Liver (tissue), 9 donors: Measurements from ENCODE around the gene PAX7. TPM values are rescaled to one million over a fixed set of nuclear protein-coding genes. Genes with fewer than 3 reads are reported as not detected.

Experiments used
- DNase-seq: peaks from one replicate; pipeline ENCODE4 v3.0.0-alpha.2; 2017; ENCODE audit warnings: low spot score
- H3K27ac ChIP-seq, 2 donors: one replicate each; pipeline ENCODE4 v1.7.0; 2013; ENCODE audit warnings: inconsistent platforms in 2 of 2, low read length in 2 of 2, control low read depth in 1 of 2, low read depth in 1 of 2, mild to moderate bottlenecking in 1 of 2
- H3K27me3 ChIP-seq, 4 donors: one replicate each; pipeline versions ENCODE4 v1.6.1 to v1.7.0; 2013; ENCODE audit warnings: low read length in 3 of 4, inconsistent platforms in 1 of 4, mild to moderate bottlenecking in 1 of 4, moderate library complexity in 1 of 4; ENCODE audit not compliant: control insufficient read depth in 4 of 4, insufficient read depth in 4 of 4
- H3K36me3 ChIP-seq, 4 donors: one replicate each; pipeline versions ENCODE4 v1.6.1 to v1.7.0; 2013; ENCODE audit warnings: low read length in 3 of 4, mild to moderate bottlenecking in 3 of 4, low read depth in 1 of 4, moderate library complexity in 1 of 4; ENCODE audit not compliant: control insufficient read depth in 4 of 4, insufficient read depth in 3 of 4
- H3K4me1 ChIP-seq, 4 donors: one replicate each; pipeline versions ENCODE4 v1.6.1 to v1.7.0; 2013; ENCODE audit warnings: low read length in 3 of 4, mild to moderate bottlenecking in 3 of 4, moderate library complexity in 1 of 4; ENCODE audit not compliant: control insufficient read depth in 4 of 4, insufficient read depth in 4 of 4
- H3K4me3 ChIP-seq, 3 donors: one replicate each; pipeline versions ENCODE4 v1.6.1 to v1.7.0; 2013; ENCODE audit warnings: low read length in 3 of 3, control low read depth in 1 of 3, low read depth in 1 of 3, mild to moderate bottlenecking in 1 of 3
- H3K9ac ChIP-seq, 2 donors: one replicate each; pipeline ENCODE4 v1.7.0; 2013; ENCODE audit warnings: low read length in 2 of 2, mild to moderate bottlenecking in 2 of 2, moderate library complexity in 2 of 2, control low read depth in 1 of 2, low read depth in 1 of 2
- H3K9me3 ChIP-seq, 4 donors: one replicate each; pipeline versions ENCODE4 v1.6.1 to v1.7.0; 2013; ENCODE audit warnings: low read length in 3 of 4; ENCODE audit not compliant: control insufficient read depth in 4 of 4
- EGR1 ChIP-seq, 2 donors: IDR thresholded peaks; 2 replicates each; pipeline ENCODE4 v1.6.1; 2016 to 2018; ENCODE audit warnings: antibody characterized with exemption in 2 of 2, low read depth in 2 of 2
- FOXA1 ChIP-seq: IDR thresholded peaks from 2 replicates; pipeline ENCODE4 v1.6.1; 2016; ENCODE audit warnings: antibody characterized with exemption
- FOXA2 ChIP-seq: IDR thresholded peaks from 2 replicates; pipeline ENCODE4 v1.6.1; 2016; ENCODE audit warnings: antibody characterized with exemption
- GABPA ChIP-seq, 2 donors: IDR thresholded peaks in 1 of 2; conservative IDR thresholded peaks in 1 of 2; 2 replicates each; pipeline ENCODE4 v1.6.1; 2016; ENCODE audit warnings: antibody characterized with exemption in 2 of 2, mild to moderate bottlenecking in 1 of 2, moderate library complexity in 1 of 2
- HNF4A ChIP-seq, 2 donors: conservative IDR thresholded peaks; 2 replicates each; pipeline ENCODE4 v1.6.1; 2016; ENCODE audit warnings: antibody characterized with exemption in 2 of 2, mild to moderate bottlenecking in 2 of 2
- HNF4G ChIP-seq: IDR thresholded peaks from 2 replicates; pipeline ENCODE4 v1.6.1; 2016; ENCODE audit warnings: antibody characterized with exemption
- JUND ChIP-seq, 2 donors: IDR thresholded peaks; 2 replicates each; pipeline ENCODE4 v1.6.1; 2016; ENCODE audit warnings: antibody characterized with exemption in 2 of 2
- NR2F2 ChIP-seq: IDR thresholded peaks from 2 replicates; pipeline ENCODE4 v1.6.1; 2016; ENCODE audit warnings: antibody characterized with exemption
- RAD21 ChIP-seq, 2 donors: IDR thresholded peaks; 2 replicates each; pipeline ENCODE4 v1.6.1; 2016; ENCODE audit warnings: antibody characterized with exemption in 2 of 2, mild to moderate bottlenecking in 2 of 2
- RXRA ChIP-seq, 2 donors: IDR thresholded peaks; 2 replicates each; pipeline ENCODE4 v1.6.1; 2017 to 2018; ENCODE audit warnings: antibody characterized with exemption in 2 of 2, mild to moderate bottlenecking in 1 of 2
- SP1 ChIP-seq: IDR thresholded peaks from 2 replicates; pipeline ENCODE4 v1.6.1; 2018; ENCODE audit warnings: antibody characterized with exemption, mild to moderate bottlenecking
- TAF1 ChIP-seq: conservative IDR thresholded peaks from 2 replicates; pipeline ENCODE4 v1.6.1; 2016; ENCODE audit warnings: antibody characterized with exemption, mild to moderate bottlenecking
- YY1 ChIP-seq: IDR thresholded peaks from 2 replicates; pipeline ENCODE4 v1.6.1; 2016; ENCODE audit warnings: antibody characterized with exemption, mild to moderate bottlenecking
- WGBS: extraction: QIAGEN DNeasy Blood & Tissue Kit; methylation state at CpG from one replicate; pipeline ENCODE4 v1.1.7; 2013; 5-methylcytosine and 5-hydroxymethylcytosine counted together
- polyA plus RNA-seq, 2 donors: library from polyadenylated mRNA; stranded (reverse) in 1 of 2; unstranded in 1 of 2; fragments of 200-250 nt in 1 of 2; fragments of >200 nt in 1 of 2; fragmentation: Nextera tagmentation in 1 of 2; extraction: Ambion mirVana in 1 of 2; gene quantifications; one replicate each; pipeline versions ENCODE4 v1.2.1 to v1.2.3, GENCODE V29; 2013 to 2015
- total RNA-seq, 2 donors: library from RNA; depleted of rRNA; stranded (reverse); fragments of >200 nt; gene quantifications; one replicate each; pipeline ENCODE4 v1.2.3, GENCODE V29; 2014
- TF ChIP-seq, protein P1 (sequence below): IDR thresholded peaks from 2 replicates; pipeline ENCODE4 v1.6.1; 2016; ENCODE audit warnings: antibody characterized with exemption, mild to moderate bottlenecking
- TF ChIP-seq, protein P2 (sequence below): IDR thresholded peaks from 2 replicates; pipeline ENCODE4 v1.6.1; 2016; ENCODE audit warnings: antibody characterized with exemption
- TF ChIP-seq, protein P3 (sequence below): IDR thresholded peaks from 2 replicates; pipeline ENCODE4 v1.6.1; 2016; ENCODE audit warnings: antibody characterized with exemption
- TF ChIP-seq, protein P4 (sequence below): fragments of 150-350 bp; IDR thresholded peaks from 2 replicates; pipeline ENCODE4 v1.5.1; 2017; ENCODE audit warnings: improper control_type of control experiment, low read depth, low read length; ENCODE audit not compliant: missing input control
- donor health status: healthy.
- donor health status: healthy.
- donor health status: healthy.
- donor health status: healthy.
- donor health status: healthy.

Gene PAX7
- total and polyA plus RNA-seq, 4 donors: not detected

DNA sequence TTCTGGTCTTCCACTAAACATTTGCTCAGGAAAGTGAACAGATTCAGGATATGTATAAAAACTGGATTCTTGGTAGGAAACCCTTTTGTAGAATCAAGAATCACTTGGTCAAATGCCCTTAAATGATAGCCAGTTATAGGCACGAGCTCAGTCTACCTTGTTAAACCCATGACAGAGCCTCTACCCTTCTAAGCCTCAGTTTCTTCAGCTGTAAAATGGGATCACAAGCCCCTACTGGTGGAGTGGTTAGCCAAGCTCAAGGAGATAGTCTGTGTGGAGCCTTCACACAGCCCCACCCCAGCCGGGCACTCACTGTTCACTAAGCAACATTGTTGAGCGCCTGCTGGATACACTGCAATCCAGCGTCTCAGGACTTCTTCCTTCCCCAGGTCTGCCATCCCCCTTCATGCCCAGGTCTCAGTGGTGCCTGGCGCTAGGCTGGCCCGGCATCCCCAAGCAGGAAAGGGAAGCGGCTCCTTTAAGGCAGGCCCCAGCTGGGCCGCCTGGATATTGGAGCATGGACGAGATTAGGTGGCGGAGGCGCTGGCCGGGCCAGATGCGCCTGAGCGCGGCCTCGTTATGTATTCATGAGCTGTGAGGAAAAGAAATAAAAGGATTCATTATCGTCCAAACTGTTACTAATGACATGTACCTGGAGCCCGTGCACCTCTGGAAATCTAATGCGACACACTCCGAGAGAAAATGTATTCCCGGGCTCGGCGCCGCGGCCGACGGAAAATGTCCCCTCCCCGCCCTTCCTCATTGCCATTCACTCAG is 153.2 kb downstream of the PAX7 start (continued):
- TF ChIP-seq, protein P1, sequence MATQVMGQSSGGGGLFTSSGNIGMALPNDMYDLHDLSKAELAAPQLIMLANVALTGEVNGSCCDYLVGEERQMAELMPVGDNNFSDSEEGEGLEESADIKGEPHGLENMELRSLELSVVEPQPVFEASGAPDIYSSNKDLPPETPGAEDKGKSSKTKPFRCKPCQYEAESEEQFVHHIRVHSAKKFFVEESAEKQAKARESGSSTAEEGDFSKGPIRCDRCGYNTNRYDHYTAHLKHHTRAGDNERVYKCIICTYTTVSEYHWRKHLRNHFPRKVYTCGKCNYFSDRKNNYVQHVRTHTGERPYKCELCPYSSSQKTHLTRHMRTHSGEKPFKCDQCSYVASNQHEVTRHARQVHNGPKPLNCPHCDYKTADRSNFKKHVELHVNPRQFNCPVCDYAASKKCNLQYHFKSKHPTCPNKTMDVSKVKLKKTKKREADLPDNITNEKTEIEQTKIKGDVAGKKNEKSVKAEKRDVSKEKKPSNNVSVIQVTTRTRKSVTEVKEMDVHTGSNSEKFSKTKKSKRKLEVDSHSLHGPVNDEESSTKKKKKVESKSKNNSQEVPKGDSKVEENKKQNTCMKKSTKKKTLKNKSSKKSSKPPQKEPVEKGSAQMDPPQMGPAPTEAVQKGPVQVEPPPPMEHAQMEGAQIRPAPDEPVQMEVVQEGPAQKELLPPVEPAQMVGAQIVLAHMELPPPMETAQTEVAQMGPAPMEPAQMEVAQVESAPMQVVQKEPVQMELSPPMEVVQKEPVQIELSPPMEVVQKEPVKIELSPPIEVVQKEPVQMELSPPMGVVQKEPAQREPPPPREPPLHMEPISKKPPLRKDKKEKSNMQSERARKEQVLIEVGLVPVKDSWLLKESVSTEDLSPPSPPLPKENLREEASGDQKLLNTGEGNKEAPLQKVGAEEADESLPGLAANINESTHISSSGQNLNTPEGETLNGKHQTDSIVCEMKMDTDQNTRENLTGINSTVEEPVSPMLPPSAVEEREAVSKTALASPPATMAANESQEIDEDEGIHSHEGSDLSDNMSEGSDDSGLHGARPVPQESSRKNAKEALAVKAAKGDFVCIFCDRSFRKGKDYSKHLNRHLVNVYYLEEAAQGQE: no peak
- TF ChIP-seq FOXA1 (no peak), HNF4G (no peak), TAF1 (no peak), NR2F2 (no peak), HNF4A (conservative IDR thresholded peaks at IDR 0.05) (no peak), GABPA (IDR thresholded peaks at IDR 0.05 in 1 of 2, conservative IDR thresholded peaks at IDR 0.05 in 1 of 2) (no peak), YY1 (no peak)

DNA sequence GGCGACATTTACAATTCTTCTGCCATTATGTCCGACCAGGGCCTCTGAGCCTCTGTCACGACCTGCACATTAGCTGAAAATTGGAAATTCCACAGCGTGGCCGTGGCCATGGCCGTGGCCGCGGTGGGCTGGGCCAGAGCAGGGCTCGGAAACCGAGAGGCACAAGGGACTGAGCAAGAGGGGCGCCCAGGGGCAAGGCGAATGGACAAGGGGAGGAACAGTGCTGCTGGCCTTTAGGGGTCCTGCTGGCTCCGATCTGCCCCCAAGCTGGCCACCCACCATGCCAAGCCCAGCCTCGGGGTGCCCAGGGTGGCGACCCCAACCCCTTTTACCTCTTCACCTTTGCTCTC is 153.8 kb downstream of the PAX7 start:
- no peak overlapping the region for H3K9ac ChIP-seq
- no peaks in the 10 kb centered on the region for H3K9me3 ChIP-seq
- no peaks in the 10 kb centered on the region for H3K4me1 ChIP-seq
- WGBS: 82% methylated on average over 15 of the region's 15 CpGs
- H3K27me3 ChIP-seq: no peaks in the 10 kb centered on the region
- TF ChIP-seq RXRA (IDR thresholded peaks at IDR 0.05): no peak
- no peak for TF ChIP-seq FOXA1
- TF ChIP-seq, protein P2, sequence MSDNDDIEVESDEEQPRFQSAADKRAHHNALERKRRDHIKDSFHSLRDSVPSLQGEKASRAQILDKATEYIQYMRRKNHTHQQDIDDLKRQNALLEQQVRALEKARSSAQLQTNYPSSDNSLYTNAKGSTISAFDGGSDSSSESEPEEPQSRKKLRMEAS: no peak
- no peak for TF ChIP-seq NR2F2
- TF ChIP-seq, protein P3, sequence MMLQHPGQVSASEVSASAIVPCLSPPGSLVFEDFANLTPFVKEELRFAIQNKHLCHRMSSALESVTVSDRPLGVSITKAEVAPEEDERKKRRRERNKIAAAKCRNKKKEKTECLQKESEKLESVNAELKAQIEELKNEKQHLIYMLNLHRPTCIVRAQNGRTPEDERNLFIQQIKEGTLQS: no peak
- TF ChIP-seq TAF1: no peak
- TF ChIP-seq YY1: no peak
- TF ChIP-seq HNF4A (conservative IDR thresholded peaks at IDR 0.05): no peak
- no peak for TF ChIP-seq RAD21 (IDR thresholded peaks at IDR 0.05)
- no peak overlapping the region for H3K27ac ChIP-seq
- DNase-seq: no peak
- H3K4me3 ChIP-seq: no peak overlapping the region
- no peaks in the 10 kb centered on the region for H3K36me3 ChIP-seq

DNA sequence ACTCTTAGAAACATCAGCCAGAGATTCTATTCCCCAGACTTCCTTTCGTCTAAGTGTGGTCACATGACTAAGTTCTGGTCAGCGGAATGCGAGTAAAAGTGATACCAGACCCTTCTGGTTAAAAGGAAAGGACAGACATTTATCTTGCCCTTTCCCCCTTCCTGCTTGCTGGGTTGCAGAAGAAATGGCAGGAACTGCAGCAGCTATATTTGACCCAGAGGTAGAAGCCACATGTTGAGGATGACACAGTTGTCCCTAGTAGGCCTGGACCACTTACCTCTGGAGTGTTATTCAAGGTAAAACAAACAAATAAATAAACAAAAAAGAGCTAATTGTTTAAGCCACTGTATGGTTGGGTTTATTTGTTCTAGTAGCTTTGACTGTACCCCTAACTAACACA is 155.5 kb downstream of the PAX7 start:
- H3K4me3 ChIP-seq: no peak overlapping the region
- TF ChIP-seq JUND (IDR thresholded peaks at IDR 0.05) (no peak), NR2F2 (no peak), SP1 (no peak), FOXA1 (no peak), FOXA2 (no peak), EGR1 (IDR thresholded peaks at IDR 0.05; ENCODE audit: low read depth in 2 of 2) (no peak), YY1 (no peak), GABPA (IDR thresholded peaks at IDR 0.05 in 1 of 2, conservative IDR thresholded peaks at IDR 0.05 in 1 of 2) (no peak), RAD21 (IDR thresholded peaks at IDR 0.05) (no peak)
- TF ChIP-seq, protein P3: no peak
- TF ChIP-seq, protein P4, sequence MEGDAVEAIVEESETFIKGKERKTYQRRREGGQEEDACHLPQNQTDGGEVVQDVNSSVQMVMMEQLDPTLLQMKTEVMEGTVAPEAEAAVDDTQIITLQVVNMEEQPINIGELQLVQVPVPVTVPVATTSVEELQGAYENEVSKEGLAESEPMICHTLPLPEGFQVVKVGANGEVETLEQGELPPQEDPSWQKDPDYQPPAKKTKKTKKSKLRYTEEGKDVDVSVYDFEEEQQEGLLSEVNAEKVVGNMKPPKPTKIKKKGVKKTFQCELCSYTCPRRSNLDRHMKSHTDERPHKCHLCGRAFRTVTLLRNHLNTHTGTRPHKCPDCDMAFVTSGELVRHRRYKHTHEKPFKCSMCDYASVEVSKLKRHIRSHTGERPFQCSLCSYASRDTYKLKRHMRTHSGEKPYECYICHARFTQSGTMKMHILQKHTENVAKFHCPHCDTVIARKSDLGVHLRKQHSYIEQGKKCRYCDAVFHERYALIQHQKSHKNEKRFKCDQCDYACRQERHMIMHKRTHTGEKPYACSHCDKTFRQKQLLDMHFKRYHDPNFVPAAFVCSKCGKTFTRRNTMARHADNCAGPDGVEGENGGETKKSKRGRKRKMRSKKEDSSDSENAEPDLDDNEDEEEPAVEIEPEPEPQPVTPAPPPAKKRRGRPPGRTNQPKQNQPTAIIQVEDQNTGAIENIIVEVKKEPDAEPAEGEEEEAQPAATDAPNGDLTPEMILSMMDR: no peak
- TF ChIP-seq, protein P2: no peak
- TF ChIP-seq, protein P1: no peak
- H3K9ac ChIP-seq: no peak overlapping the region
- no peaks in the 10 kb centered on the region for H3K4me1 ChIP-seq
- no peaks in the 10 kb centered on the region for H3K27me3 ChIP-seq
- H3K27ac ChIP-seq: no peak overlapping the region
- no peaks in the 10 kb centered on the region for H3K36me3 ChIP-seq
- no peak for DNase-seq
- no peaks in the 10 kb centered on the region for H3K9me3 ChIP-seq
- WGBS: 82% methylated on average over 3 of the region's 3 CpGs
